HEK293 (cell line): ENCODE results near the gene ABTB2.

Source experiments
- CTCF ChIP-seq: fragments of 450-650 bp; formaldehyde crosslinking; IDR thresholded peaks from 2 replicates; pipeline ENCODE4 v1.5.1; 2016; ENCODE audit warnings: missing biosample characterization, missing genetic modification characterization
- KLF10 ChIP-seq: fragments of 450-650 bp; IDR thresholded peaks from 2 replicates; pipeline ENCODE4 v1.5.1; 2018; ENCODE audit warnings: missing biosample characterization, mild to moderate bottlenecking, missing genetic modification characterization
- KLF16 ChIP-seq: fragments of 450-650 bp; formaldehyde crosslinking; IDR thresholded peaks from 2 replicates; pipeline ENCODE4 v1.5.1; 2017; ENCODE audit warnings: missing biosample characterization, missing genetic modification characterization
- REST ChIP-seq: fragments of 450-650 bp; formaldehyde crosslinking; IDR thresholded peaks from 2 replicates; pipeline ENCODE4 v1.5.1; 2016; ENCODE audit warnings: missing biosample characterization, missing genetic modification characterization
- TCF7L2 ChIP-seq: IDR thresholded peaks from 2 replicates; pipeline ENCODE4 v1.6.1; 2011; ENCODE audit warnings: low read depth, mild to moderate bottlenecking, inconsistent platforms, low read length, moderate library complexity, borderline replicate concordance
- ZNF184 ChIP-seq: fragments of 450-650 bp; IDR thresholded peaks from 2 replicates; pipeline ENCODE4 v1.5.1; 2018; ENCODE audit warnings: missing biosample characterization, mild to moderate bottlenecking, missing genetic modification characterization
- ZNF202 ChIP-seq: fragments of 450-650 bp; formaldehyde crosslinking; IDR thresholded peaks from 2 replicates; pipeline ENCODE4 v1.5.1; 2016; ENCODE audit warnings: missing biosample characterization, missing genetic modification characterization, borderline replicate concordance
- ZNF416 ChIP-seq: fragments of 450-650 bp; formaldehyde crosslinking; IDR thresholded peaks from 2 replicates; pipeline ENCODE4 v1.5.1; 2016; ENCODE audit warnings: missing biosample characterization, missing genetic modification characterization
- ZNF558 ChIP-seq: fragments of 450-650 bp; formaldehyde crosslinking; IDR thresholded peaks from 2 replicates; pipeline ENCODE4 v1.5.1; 2016; ENCODE audit warnings: missing biosample characterization, missing genetic modification characterization
- TF ChIP-seq, protein P1 (sequence below): fragments of 450-650 bp; formaldehyde crosslinking; IDR thresholded peaks from 2 replicates; pipeline ENCODE4 v1.5.1; 2016; ENCODE audit warnings: missing biosample characterization, missing genetic modification characterization

DNA sequence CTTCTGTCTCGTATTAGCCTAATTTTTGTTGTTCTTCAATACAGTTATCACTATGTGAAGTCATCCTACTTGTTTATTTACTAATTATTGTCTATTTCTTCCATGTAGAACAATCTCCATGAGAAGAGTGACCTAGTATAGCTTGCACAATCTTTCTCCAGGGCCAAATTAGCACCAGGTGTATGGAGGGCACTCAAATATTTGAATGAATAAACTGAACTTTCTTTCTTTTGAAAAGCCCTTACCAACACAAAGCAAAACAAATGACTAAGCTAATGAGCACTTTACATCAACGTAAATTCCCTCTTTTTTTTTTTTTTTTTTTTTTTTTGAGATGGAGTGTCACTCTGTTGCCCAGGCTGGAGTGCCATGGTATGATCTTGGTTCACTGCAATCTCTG lies 34.2 kb downstream of the ABTB2 start:
- TF ChIP-seq REST (tag by site-specific recombination) (no peak), ZNF416 (tag by site-specific recombination) (no peak), KLF10 (tag by site-specific recombination) (no peak), TCF7L2 (no peak), ZNF184 (tag by site-specific recombination) (no peak), ZNF558 (tag by site-specific recombination) (no peak), ZNF202 (no peak), CTCF (tag by site-specific recombination) (no peak), KLF16 (tag by site-specific recombination) (no peak)
- TF ChIP-seq, protein P1, sequence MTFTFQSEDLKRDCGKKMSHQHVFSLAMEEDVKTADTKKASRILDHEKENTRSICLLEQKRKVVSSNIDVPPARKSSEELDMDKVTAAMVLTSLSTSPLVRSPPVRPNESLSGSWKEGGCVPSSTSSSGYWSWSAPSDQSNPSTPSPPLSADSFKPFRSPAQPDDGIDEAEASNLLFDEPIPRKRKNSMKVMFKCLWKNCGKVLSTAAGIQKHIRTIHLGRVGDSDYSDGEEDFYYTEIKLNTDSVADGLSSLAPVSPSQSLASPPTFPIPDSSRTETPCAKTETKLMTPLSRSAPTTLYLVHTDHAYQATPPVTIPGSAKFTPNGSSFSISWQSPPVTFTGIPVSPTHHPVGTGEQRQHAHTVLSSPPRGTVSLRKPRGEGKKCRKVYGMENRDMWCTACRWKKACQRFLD (tag by site-specific recombination), result no peak
